Upper lobe of right lung (tissue), 1 donor: ENCODE results near the gene INPP5J. TPM values are rescaled to one million over a fixed set of nuclear protein-coding genes. Genes with fewer than 3 reads are reported as not detected.

Source experiments
- ATAC-seq: fragments of 200-7000 bp; cut with Tn5 transposase; one replicate; pipeline ENCODE4 v1.9.1; 2020; ENCODE audit warnings: mild to moderate bottlenecking, moderate library complexity
- DNase-seq: peaks from one replicate; pipeline ENCODE4 v3.0.0-alpha.2; 2020
- H3K27ac ChIP-seq: fragments of 200-600 bp; one replicate; pipeline ENCODE4 v1.8.0; 2022
- H3K27me3 ChIP-seq: fragments of 200-600 bp; one replicate; pipeline ENCODE4 v1.8.0; 2022; ENCODE audit warnings: mild to moderate bottlenecking
- H3K36me3 ChIP-seq: fragments of 200-600 bp; one replicate; pipeline ENCODE4 v1.8.0; 2022
- H3K4me1 ChIP-seq: fragments of 200-600 bp; one replicate; pipeline ENCODE4 v1.8.0; 2022
- H3K4me3 ChIP-seq: fragments of 200-600 bp; one replicate; pipeline ENCODE4 v1.8.0; 2022; ENCODE audit warnings: mild to moderate bottlenecking
- H3K9me3 ChIP-seq: fragments of 200-600 bp; one replicate; pipeline ENCODE4 v1.8.0; 2022
- intact Hi-C: fragments of 100-400 bp; cut with DNase I; formaldehyde crosslinking; loops from one replicate; pipeline ENCODE4 v1.11.0; 2022
- total RNA-seq: library from RNA; stranded (reverse); fragmentation: NEBNext Ultra II Directional; extraction: Animal tissue kit (Norgen Biotek cat#: 25700); gene quantifications from one replicate; pipeline ENCODE4 v1.2.1, GENCODE V29; 2021
- TF ChIP-seq, protein P1 (sequence below): fragments of 200-600 bp; IDR thresholded peaks from one replicate; pipeline ENCODE4 v1.8.0; 2022; ENCODE audit warnings: antibody characterized with exemption
- donor health status: DM: no; HTN: yes; CAD: no; lungs with severe emphysema.

The INPP5J gene
- total RNA-seq, 1 donor from 2014 or later = 4.5 TPM

DNA sequence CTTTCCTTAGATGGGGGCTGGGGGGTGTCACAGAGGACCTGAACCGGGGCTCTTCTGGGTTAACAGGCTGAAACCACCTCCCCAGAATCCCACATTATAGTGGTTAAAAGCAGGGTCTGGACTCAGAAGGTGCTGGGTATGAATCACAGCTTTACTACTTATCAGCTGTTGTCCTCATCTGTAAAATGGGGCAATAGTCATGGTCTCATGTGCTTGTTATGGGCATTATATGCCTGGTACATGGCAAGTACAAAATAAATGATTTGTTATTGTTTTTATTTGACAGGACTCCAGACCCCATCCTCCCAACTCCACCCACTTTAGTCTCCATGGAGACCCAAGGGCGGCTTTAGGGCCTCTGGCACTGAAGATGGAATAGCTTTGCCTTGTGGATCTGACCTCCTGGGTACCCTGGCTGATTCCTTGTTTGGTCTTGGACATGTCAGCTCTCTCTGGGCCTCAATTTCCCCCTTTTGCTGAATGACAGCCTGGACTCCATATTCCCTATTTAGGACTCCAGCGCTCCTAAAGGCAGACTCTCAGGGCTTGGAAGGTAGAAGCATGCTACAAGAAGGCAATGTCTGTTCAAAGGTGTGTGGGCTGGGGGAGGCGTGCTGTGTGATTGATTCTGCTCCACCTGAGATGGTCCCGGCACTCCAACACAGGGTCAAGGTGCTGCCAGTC lies 42.5 kb upstream of the INPP5J start:
- Histone ChIP-seq H3K4me3 (peak overlapping the region; percentile 91), H3K27ac (peak overlapping the region; percentile 84), H3K4me1 (peaks cover 29% of the 10 kb centered on the region), H3K36me3 (no peaks in the 10 kb centered on the region), H3K9me3 (no peaks in the 10 kb centered on the region), H3K27me3 (no peaks in the 10 kb centered on the region)
- intact Hi-C loops = loop anchor here (5.0 kb wide), 2 partner anchors 113 to 133 kb away; partner anchors contain the start of genes MORC2 and TUG1
- ATAC-seq (no peak), DNase-seq (no peak)
- TF ChIP-seq, protein P1, sequence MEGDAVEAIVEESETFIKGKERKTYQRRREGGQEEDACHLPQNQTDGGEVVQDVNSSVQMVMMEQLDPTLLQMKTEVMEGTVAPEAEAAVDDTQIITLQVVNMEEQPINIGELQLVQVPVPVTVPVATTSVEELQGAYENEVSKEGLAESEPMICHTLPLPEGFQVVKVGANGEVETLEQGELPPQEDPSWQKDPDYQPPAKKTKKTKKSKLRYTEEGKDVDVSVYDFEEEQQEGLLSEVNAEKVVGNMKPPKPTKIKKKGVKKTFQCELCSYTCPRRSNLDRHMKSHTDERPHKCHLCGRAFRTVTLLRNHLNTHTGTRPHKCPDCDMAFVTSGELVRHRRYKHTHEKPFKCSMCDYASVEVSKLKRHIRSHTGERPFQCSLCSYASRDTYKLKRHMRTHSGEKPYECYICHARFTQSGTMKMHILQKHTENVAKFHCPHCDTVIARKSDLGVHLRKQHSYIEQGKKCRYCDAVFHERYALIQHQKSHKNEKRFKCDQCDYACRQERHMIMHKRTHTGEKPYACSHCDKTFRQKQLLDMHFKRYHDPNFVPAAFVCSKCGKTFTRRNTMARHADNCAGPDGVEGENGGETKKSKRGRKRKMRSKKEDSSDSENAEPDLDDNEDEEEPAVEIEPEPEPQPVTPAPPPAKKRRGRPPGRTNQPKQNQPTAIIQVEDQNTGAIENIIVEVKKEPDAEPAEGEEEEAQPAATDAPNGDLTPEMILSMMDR = no peak

DNA sequence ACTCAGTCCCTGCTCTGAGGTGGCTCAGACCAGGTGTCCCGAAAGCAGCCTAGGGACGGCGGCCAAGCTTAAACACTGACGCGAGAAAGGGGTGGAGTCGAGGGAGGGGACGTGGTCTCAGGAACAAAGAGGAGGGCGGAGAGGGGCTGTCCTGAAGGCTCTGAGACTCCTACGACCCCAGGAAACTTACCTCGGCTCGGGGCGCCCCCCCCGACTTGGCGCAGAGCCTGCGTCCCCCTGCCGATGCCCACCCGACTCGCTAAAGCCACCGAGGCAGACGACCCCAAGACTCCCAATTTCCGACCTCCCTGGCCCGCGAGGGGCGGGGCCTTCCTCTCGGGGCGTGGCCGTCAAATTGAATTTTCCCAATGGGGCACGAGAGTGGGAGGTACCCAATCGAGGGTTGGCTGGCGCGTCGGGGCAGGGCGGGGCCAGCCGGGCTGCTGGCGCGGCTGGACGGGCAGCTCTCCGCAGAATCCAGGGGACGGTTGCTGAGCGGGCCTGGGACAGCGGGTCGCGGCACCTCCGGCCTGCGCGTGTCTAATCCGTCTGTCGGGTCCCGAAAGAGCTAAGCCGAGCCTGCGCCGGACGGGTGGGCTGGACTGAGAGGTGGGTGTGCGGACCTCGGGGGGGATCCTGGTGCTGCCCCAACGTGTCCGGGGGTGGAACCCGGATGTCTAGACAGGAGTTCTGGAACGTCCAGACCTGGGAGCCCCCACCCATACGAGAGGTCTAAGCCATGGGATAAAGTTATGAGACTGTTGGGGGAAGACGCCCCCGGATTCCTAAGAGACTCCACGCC lies 41.7 kb upstream of the INPP5J start, which contains the start of gene SMTN:
Gene SMTN, plus strand, starts transcription at position 471 of the 802 bp plus-strand sequence. CDS start 1,941 bp downstream, outside the sequence.
- Histone ChIP-seq H3K27me3 (no peaks in the 10 kb centered on the region), H3K36me3 (no peaks in the 10 kb centered on the region), H3K4me3 (peak within 1 kb of the TSS; percentile 91), H3K27ac (peak within 1 kb of the TSS; percentile 84), H3K4me1 (peaks cover 36% of the 10 kb centered on the region), H3K9me3 (no peaks in the 10 kb centered on the region)
- intact Hi-C loops = loop anchor here (5.0 kb wide), 2 partner anchors 114 to 134 kb away; partner anchors contain the start of genes MORC2 and TUG1
- TF ChIP-seq, protein P1 = no peak
- DNase-seq = peak; percentile 95
- ATAC-seq = peak; percentile 83

DNA sequence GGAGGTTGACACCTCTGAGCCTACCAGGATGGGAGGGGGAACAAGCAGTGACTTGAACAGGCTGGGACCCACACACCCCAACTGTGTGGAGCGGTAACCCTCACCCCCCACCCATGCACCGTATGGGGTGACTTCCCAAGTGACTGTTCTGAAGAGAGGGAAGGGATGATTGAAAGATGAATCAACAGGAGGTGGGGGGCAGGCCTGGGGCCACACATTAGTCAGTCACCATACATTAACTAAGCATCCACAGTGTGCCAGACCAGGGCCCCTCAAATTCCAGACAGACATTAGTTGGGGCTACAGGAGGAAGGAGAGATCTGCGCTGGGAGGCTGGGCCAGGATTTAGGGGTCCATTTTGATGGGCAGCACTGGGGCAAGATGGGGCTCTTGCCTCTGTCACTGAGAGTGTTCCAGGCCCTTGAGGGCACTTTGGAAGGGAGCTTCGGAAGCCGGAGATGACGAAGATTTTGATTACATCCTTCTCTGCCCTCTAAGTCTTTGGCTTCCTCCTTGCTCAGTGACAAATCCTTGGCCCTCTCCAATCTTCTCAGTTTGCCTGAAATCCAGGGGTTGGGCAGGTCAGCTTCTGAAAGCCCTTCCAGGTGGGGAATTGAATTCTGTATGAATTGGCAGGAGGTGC lies 40.7 kb upstream of the INPP5J start:
- intact Hi-C loops = loop anchor here (5.0 kb wide), 2 partner anchors 115 to 135 kb away; partner anchors contain the start of genes MORC2 and TUG1
- H3K27me3 ChIP-seq = no peaks in the 10 kb centered on the region
- no peaks in the 10 kb centered on the region for H3K36me3 ChIP-seq
- H3K9me3 ChIP-seq = no peaks in the 10 kb centered on the region
- no peak for ATAC-seq
- DNase-seq = no peak
- TF ChIP-seq, protein P1 = no peak
- peak overlapping the region; percentile 84 for H3K27ac ChIP-seq
- H3K4me1 ChIP-seq = peaks cover 44% of the 10 kb centered on the region
- peak overlapping the region; percentile 91 for H3K4me3 ChIP-seq

DNA sequence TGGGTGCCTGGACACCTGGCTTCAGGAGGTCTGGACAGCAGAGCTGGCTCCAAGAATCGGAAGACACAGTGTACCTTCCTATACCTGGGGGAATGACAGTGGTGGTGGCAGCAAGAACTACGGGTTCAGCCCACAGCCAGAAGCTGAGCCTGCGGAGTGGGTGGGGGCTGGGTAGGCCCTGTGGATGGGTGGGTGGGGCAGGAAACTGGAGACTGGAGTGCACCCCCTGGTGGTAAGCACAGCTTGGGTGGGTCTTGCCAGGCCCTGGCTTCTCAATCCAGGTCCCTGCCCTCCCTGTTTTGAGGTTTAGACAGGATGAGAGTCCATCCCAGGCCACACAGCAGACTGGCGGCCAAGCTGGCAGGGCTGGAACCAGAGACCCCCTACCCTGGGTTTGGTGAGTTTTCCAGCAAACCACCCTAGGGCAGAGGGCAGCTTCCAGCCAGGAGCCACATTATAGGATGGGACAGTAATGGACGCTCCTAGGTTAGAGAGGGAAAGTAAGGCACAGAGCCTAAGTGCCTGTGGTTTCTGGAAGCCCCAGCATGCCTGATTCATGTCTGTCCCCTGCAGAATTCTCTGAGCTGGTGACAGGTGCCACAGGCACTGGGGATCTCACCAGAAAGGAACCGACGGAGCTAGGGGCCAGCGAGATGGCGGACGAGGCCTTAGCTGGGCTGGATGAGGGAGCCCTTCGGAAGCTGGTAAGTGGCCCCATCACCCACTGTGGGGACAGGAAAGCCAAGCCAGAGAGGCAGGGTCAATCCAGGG lies 40.0 kb upstream of the INPP5J start:
- Histone ChIP-seq H3K4me3 (peak overlapping the region; percentile 91), H3K27me3 (no peaks in the 10 kb centered on the region), H3K4me1 (peaks cover 44% of the 10 kb centered on the region), H3K9me3 (no peaks in the 10 kb centered on the region), H3K36me3 (peaks cover 2% of the 10 kb centered on the region), H3K27ac (peak overlapping the region; percentile 84)
- peak; percentile 3 for ATAC-seq
- intact Hi-C loops = loop anchor here (5.0 kb wide), 2 partner anchors 115 to 135 kb away; partner anchors contain the start of genes MORC2 and TUG1
- TF ChIP-seq, protein P1 = peak; percentile 54
- DNase-seq = no peak

DNA sequence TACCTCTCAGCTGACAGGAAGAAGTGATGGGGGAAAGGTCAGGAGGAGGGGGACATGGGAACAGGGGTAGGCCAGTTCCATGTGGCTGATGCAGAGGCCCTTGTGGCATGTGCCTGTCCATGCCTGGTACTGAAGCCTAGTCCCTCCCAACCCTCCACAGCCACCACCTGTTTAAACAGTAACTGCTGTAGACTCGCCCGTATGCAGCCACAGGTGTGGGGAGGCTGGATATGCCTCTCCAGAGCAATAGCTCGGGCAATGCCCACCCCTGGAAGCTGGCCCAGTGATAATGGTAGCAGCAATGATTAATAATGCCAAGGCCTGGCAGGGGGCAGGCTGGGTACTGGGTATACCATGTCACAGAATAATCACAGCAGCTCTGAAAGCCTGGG lies 39.4 kb upstream of the INPP5J start:
- Histone ChIP-seq H3K36me3 (peaks cover 8% of the 10 kb centered on the region), H3K4me3 (peak overlapping the region; percentile 91), H3K9me3 (no peaks in the 10 kb centered on the region), H3K4me1 (peaks cover 44% of the 10 kb centered on the region), H3K27me3 (no peaks in the 10 kb centered on the region), H3K27ac (peak overlapping the region; percentile 84)
- TF ChIP-seq, protein P1 = no peak
- ATAC-seq (no peak), DNase-seq (no peak)
- intact Hi-C loops = loop anchor here (5.0 kb wide), 2 partner anchors 116 to 136 kb away; partner anchors contain the start of genes MORC2 and TUG1
